ENCODE results near the gene CAMTA1.

CAMTA1 gene

GRCh38 chr1:7576946-7577657, 791.8 kb downstream of the CAMTA1 start:
- no peak overlapping the region for H3K4me3 ChIP-seq (ENCODE audit: control insufficient read depth, low read depth, low read length)
- no peak for DNase-seq (ENCODE audit: low read depth)
- TF ChIP-seq CTCF (conservative IDR thresholded peaks at IDR 0.05; ENCODE audit: control insufficient read depth, insufficient read depth, low read depth, low read length), result peak; percentile 23

GRCh38 chr1:7578206-7578605, 793.0 kb downstream of the CAMTA1 start:
- TF ChIP-seq CTCF (conservative IDR thresholded peaks at IDR 0.05; ENCODE audit: control insufficient read depth, insufficient read depth, low read depth, low read length), result no peak
- DNase-seq (ENCODE audit: low read depth), result no peak

GRCh38 chr1:7579016-7579415, 793.8 kb downstream of the CAMTA1 start:
- H3K4me3 ChIP-seq (ENCODE audit: control insufficient read depth, low read depth, low read length), result no peak overlapping the region
- TF ChIP-seq CTCF (conservative IDR thresholded peaks at IDR 0.05; ENCODE audit: control insufficient read depth, insufficient read depth, low read depth, low read length), result no peak

More at GRCh38 chr1:7578206-7578605, 793.0 kb downstream of the CAMTA1 start:
- H3K4me3 ChIP-seq (ENCODE audit: control insufficient read depth, low read depth, low read length), result no peak overlapping the region

GRCh38 chr1:7579831-7580804, 794.9 kb downstream of the CAMTA1 start:
- H3K4me3 ChIP-seq (ENCODE audit: control insufficient read depth, low read depth, low read length), result no peak overlapping the region
- no peak for DNase-seq (ENCODE audit: low read depth)
- no peak for TF ChIP-seq CTCF (conservative IDR thresholded peaks at IDR 0.05; ENCODE audit: control insufficient read depth, insufficient read depth, low read depth, low read length)

More at GRCh38 chr1:7579016-7579415, 793.8 kb downstream of the CAMTA1 start:
- DNase-seq (ENCODE audit: low read depth), result no peak

- no peak for TF ChIP-seq CTCF (conservative IDR thresholded peaks at IDR 0.05; ENCODE audit: control insufficient read depth, insufficient read depth, low read depth, low read length)
- H3K4me3 ChIP-seq (ENCODE audit: control insufficient read depth, low read depth, low read length), result no peak overlapping the region
- peak; percentile 86 for DNase-seq (ENCODE audit: low read depth)
Measured at GRCh38 chr1:7580923-7581753, 795.9 kb downstream of the CAMTA1 start.

Data from fibroblast of mammary gland (primary cell).